GM19395 (cell line): ENCODE data around the gene SLC51B.
"Not testable (repeated sequence)": the region's sequence is repeated elsewhere in the genome, so short reads cannot be mapped to it uniquely, and the experiment has no call there.

Experiments used
- ATAC-seq: cut with Tn5 transposase; IDR thresholded peaks from one replicate; pipeline ENCODE4 v1.9.1; 2021; ENCODE audit warnings: mild to moderate bottlenecking, moderate library complexity; ENCODE audit not compliant: unreplicated experiment

The SLC51B gene

GRCh38 chr15:65096481-65097385 lies 51.5 kb downstream of the SLC51B start:
- no peak for ATAC-seq

GRCh38 chr15:65097651-65098263 lies 52.6 kb downstream of the SLC51B start:
- no peak for ATAC-seq

- ATAC-seq = no peak
These were observed 54.1 kb downstream of the SLC51B start for GRCh38 chr15:65099336-65099735.

- ATAC-seq = not testable (repeated sequence)
These were observed 54.6 kb downstream of the SLC51B start for GRCh38 chr15:65099801-65100200.

GRCh38 chr15:65100442-65100841 lies 55.3 kb downstream of the SLC51B start:
- ATAC-seq = no peak

GRCh38 chr15:65101411-65101890 lies 56.3 kb downstream of the SLC51B start:
- ATAC-seq = no peak

- ATAC-seq = no peak
These were observed 56.9 kb downstream of the SLC51B start for GRCh38 chr15:65101891-65102708.

GRCh38 chr15:65102912-65103311 lies 57.7 kb downstream of the SLC51B start:
- no peak for ATAC-seq
